Measurements from ENCODE around the gene PARL. TPM values are rescaled to one million over a fixed set of nuclear protein-coding genes. Genes with fewer than 3 reads are reported as not detected.

The PARL gene
- total and polyA plus RNA-seq, 2 of the 13 experiments (the other 11 are each of a cell fraction or from before 2014, with no cell fraction given) = 46.3 to 58.6 TPM

GRCh38 chr3:183796372-183796771 lies 88.3 kb downstream of the PARL start:
- in situ Hi-C loops (cut with HindIII; ENCODE audit: extremely low pct_ligation_motif_present, low pct_unique_long_range_greater_than_20kb) (no loop called here), intact Hi-C loops (cut with micrococcal nuclease; ENCODE audit: unreplicated experiment) (no loop called here)
- Histone ChIP-seq H3K27me3 (ENCODE audit: control insufficient read depth in 1 of 2, insufficient read depth in 2 of 2, low read length in 2 of 2) (no peaks in the 10 kb centered on the region), H4K20me1 (ENCODE audit: insufficient read depth, low read length) (no peaks in the 10 kb centered on the region), H3K9ac (ENCODE audit: insufficient read depth, low read depth, low read length) (no peak overlapping the region), H3K4me2 (ENCODE audit: low read depth, low read length) (no peak overlapping the region), H3K4me3 (replicated peaks in 1 of 3; ENCODE audit: insufficient read depth in 1 of 3, low read depth in 2 of 3, low read length in 3 of 3) (no peak overlapping the region), H3K79me2 (ENCODE audit: insufficient read depth, low read length) (no peaks in the 10 kb centered on the region), H3K36me3 (replicated peaks in 1 of 2; ENCODE audit: control insufficient read depth in 1 of 2, insufficient read depth in 2 of 2, low read length in 2 of 2) (peaks cover 18 to 60% of the 10 kb centered on the region in 2 experiments), H3K27ac (ENCODE audit: extremely low read length, insufficient read depth, low read length) (no peak overlapping the region), H3K4me1 (ENCODE audit: insufficient read depth, low read length) (no peaks in the 10 kb centered on the region), H2AFZ (ENCODE audit: low read length) (no peak overlapping the region), H3K9me3 (ENCODE audit: low read length) (no peaks in the 10 kb centered on the region)
- DNase-seq (ENCODE audit: low spot score) (no peak), FAIRE-seq (no peak), ATAC-seq (no peak)
- WGBS (ENCODE audit: low lambda C conversion rate) = 78% methylated on average over 6 of the region's 6 CpGs
- no peak for TF ChIP-seq SNAPC4 (CRISPR knock-in tag; IDR thresholded peaks at IDR 0.05)
- TF ChIP-seq ZNF777 (CRISPR knock-in tag; IDR thresholded peaks at IDR 0.05) = no peak
- TF ChIP-seq ZNF577 (CRISPR knock-in tag; IDR thresholded peaks at IDR 0.05; ENCODE audit: borderline replicate concordance, low read depth) = no peak
- no peak for TF ChIP-seq ZNF550 (CRISPR knock-in tag; IDR thresholded peaks at IDR 0.05; ENCODE audit: borderline replicate concordance)
- no peak for TF ChIP-seq ZNF746 (CRISPR knock-in tag; IDR thresholded peaks at IDR 0.05)
- no peak for TF ChIP-seq ZNF337 (CRISPR knock-in tag; IDR thresholded peaks at IDR 0.05; ENCODE audit: borderline replicate concordance, low read depth)
- no peak for TF ChIP-seq HNF4A (CRISPR knock-in tag; IDR thresholded peaks at IDR 0.05)
- no peak for TF ChIP-seq TBL1XR1 (IDR thresholded peaks at IDR 0.05; ENCODE audit: borderline replicate concordance, low read length, partially characterized antibody)
- TF ChIP-seq RBAK (CRISPR knock-in tag; IDR thresholded peaks at IDR 0.05) = no peak
- TF ChIP-seq ZNF672 (CRISPR knock-in tag; IDR thresholded peaks at IDR 0.05) = no peak
- no peak for TF ChIP-seq FLYWCH1 (CRISPR knock-in tag; IDR thresholded peaks at IDR 0.05)
- TF ChIP-seq GLMP (CRISPR knock-in tag; IDR thresholded peaks at IDR 0.05; ENCODE audit: borderline replicate concordance) = no peak
- TF ChIP-seq RFX5 (IDR thresholded peaks at IDR 0.05; ENCODE audit: low read depth, low read length) = no peak
- CTCF ChIA-PET (ENCODE audit: low intra/inter-chr PET ratio, low total read pairs) = no interaction called here
- BruUV-seq (replicated peaks) = no TSS peak
- POLR2A ChIA-PET = no interaction called here

Measured in HepG2 (cell line).